Measurements from ENCODE around the gene FNDC3B. TPM values are rescaled to one million over a fixed set of nuclear protein-coding genes. Genes with fewer than 3 reads are reported as not detected.
A peak's percentile ranks its signal among the peaks of the same experiment; 100 is the strongest.

Gene FNDC3B
- total RNA-seq, 4 donors from 2014 or later = 49.7 to 188 (median 165) TPM

GRCh38 chr3:172268868-172269267 lies 229.5 kb downstream of the FNDC3B start:
- H3K27me3 ChIP-seq = no peaks in the 10 kb centered on the region
- H3K9me3 ChIP-seq = no peaks in the 10 kb centered on the region
- intact Hi-C loops (cut with DNase I; ENCODE audit: low total_unique reads) = no loop called here
- H3K36me3 ChIP-seq = no peaks in the 10 kb centered on the region
- H3K4me1 ChIP-seq = peaks cover 0 to 9% of the 10 kb centered on the region in 2 donors
- DNase-seq = no peak
- H3K4me3 ChIP-seq = no peak overlapping the region
- TF ChIP-seq CTCF (IDR thresholded peaks at IDR 0.05) = no peak
- no peak for TF ChIP-seq POLR2A (IDR thresholded peaks at IDR 0.05)
- H3K27ac ChIP-seq = no peak overlapping the region

- Histone ChIP-seq H3K27me3 (no peaks in the 10 kb centered on the region), H3K9me3 (no peaks in the 10 kb centered on the region), H3K4me1 (peaks cover 0 to 9% of the 10 kb centered on the region in 2 donors), H3K36me3 (no peaks in the 10 kb centered on the region), H3K4me3 (no peak overlapping the region), H3K27ac (no peak overlapping the region)
- intact Hi-C loops (cut with DNase I; ENCODE audit: low total_unique reads) = no loop called here
- TF ChIP-seq CTCF (IDR thresholded peaks at IDR 0.05) = no peak
- no peak for TF ChIP-seq POLR2A (IDR thresholded peaks at IDR 0.05)
- no peak for DNase-seq
Measured at GRCh38 chr3:172270557-172271166, 231.3 kb downstream of the FNDC3B start.

GRCh38 chr3:172271386-172271976 lies 232.1 kb downstream of the FNDC3B start:
- intact Hi-C loops (cut with DNase I; ENCODE audit: low total_unique reads) = no loop called here
- H3K27me3 ChIP-seq = no peaks in the 10 kb centered on the region
- DNase-seq = no peak
- TF ChIP-seq CTCF (IDR thresholded peaks at IDR 0.05) = no peak
- no peak for TF ChIP-seq POLR2A (IDR thresholded peaks at IDR 0.05)
- H3K9me3 ChIP-seq = no peaks in the 10 kb centered on the region
- H3K4me1 ChIP-seq = peaks cover 0 to 9% of the 10 kb centered on the region in 2 donors
- H3K4me3 ChIP-seq = no peak overlapping the region
- peak overlapping the region; percentile 48 to 55 for H3K27ac ChIP-seq
- H3K36me3 ChIP-seq = no peaks in the 10 kb centered on the region

GRCh38 chr3:172272698-172273097 lies 233.3 kb downstream of the FNDC3B start:
- Histone ChIP-seq H3K27ac (peak overlapping the region; percentile 48 to 55), H3K9me3 (no peaks in the 10 kb centered on the region), H3K36me3 (no peaks in the 10 kb centered on the region), H3K4me3 (no peak overlapping the region), H3K4me1 (peaks cover 0 to 9% of the 10 kb centered on the region in 2 donors), H3K27me3 (no peaks in the 10 kb centered on the region)
- DNase-seq = no peak
- intact Hi-C loops (cut with DNase I; ENCODE audit: low total_unique reads) = no loop called here
- no peak for TF ChIP-seq POLR2A (IDR thresholded peaks at IDR 0.05)
- no peak for TF ChIP-seq CTCF (IDR thresholded peaks at IDR 0.05)

GRCh38 chr3:172273378-172273777 lies 234.0 kb downstream of the FNDC3B start:
- Histone ChIP-seq H3K4me3 (no peak overlapping the region), H3K27me3 (no peaks in the 10 kb centered on the region), H3K36me3 (no peaks in the 10 kb centered on the region), H3K4me1 (peaks cover 0 to 9% of the 10 kb centered on the region in 2 donors), H3K27ac (peak overlapping the region; percentile 48 to 55), H3K9me3 (no peaks in the 10 kb centered on the region)
- intact Hi-C loops (cut with DNase I; ENCODE audit: low total_unique reads) = no loop called here
- TF ChIP-seq CTCF (IDR thresholded peaks at IDR 0.05) (no peak), POLR2A (IDR thresholded peaks at IDR 0.05) (no peak)
- DNase-seq = no peak
